SW480 (cell line): Measurements from ENCODE around the gene ANAPC5.
"Not testable (repeated sequence)": the region's sequence is repeated elsewhere in the genome, so short reads cannot be mapped to it uniquely, and the experiment has no call there.

Experiments used
- DNase-seq: peaks from one replicate; pipeline ENCODE4 v3.0.0-alpha.2; 2016; ENCODE audit warnings: low spot score

The ANAPC5 gene

GRCh38 chr12:121365416-121366062, 13.3 kb upstream of the ANAPC5 start:
- DNase-seq: no peak

GRCh38 chr12:121364683-121365121, 12.5 kb upstream of the ANAPC5 start:
- no peak for DNase-seq

DNA sequence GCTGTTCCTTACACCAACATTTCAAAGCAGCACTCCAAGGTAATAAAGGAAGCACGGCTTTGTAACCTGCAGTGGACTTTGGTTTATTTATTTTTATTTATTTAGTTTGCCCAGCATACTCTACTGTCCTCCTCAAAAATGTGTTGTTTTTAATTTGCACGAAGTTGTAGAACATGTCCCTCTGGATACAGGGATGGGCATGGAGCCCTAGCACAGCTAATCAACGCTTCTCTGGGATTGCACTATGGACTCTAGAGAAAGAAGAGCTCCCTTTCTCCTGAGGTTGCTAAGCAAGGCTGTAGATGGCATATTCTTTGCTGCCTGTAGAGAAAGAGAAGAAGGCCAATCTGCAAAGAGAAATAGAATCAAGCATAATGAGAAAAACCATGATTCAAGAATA, 5.9 kb upstream of the ANAPC5 start:
- DNase-seq: no peak

GRCh38 chr12:121357331-121357730, 5.1 kb upstream of the ANAPC5 start:
- DNase-seq: no peak

GRCh38 chr12:121356657-121357056, 4.4 kb upstream of the ANAPC5 start:
- no peak for DNase-seq

DNA sequence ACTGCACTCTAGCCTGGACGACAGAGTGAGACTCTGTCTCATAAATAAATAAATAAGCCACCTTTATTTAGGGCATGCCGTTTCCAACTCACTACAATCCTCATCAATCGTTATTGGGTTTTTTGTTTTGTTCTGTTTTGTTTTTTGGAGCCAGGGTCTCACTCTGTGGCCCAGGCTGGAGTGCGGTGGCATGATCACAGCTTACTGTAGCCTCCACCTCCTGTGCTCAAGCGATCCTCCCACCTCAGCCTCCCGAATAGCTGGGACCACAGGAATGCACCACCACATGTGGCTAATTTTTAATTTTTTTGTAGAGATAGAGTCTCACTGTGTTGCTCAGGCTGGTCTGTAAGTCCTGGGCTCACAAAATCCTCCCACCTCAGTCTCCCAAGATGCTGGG, 3.6 kb upstream of the ANAPC5 start:
- no peak for DNase-seq

- no peak for DNase-seq
Measured at GRCh38 chr12:121352682-121353018, 439 bp upstream of the ANAPC5 start.

DNA sequence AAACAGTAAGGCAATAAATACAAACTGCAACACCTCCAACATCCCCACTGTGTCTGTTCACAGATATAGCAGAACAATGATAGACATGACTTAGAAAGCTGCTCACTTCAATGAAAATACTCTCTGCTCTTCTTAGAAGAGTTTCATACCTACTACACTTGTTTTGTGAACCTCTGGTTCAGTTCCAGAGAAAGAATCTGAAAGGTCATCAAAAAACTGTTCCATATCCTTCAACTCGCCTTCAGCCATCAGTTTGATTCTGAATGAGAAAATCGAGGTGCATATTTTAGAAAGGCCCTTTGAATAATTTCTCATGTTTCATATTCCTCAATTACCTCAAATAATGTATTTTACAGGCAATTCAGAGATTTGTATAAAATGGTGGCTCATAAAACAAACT, 5.5 kb downstream of the ANAPC5 start:
- no peak for DNase-seq

GRCh38 chr12:121345151-121345815, 6.9 kb downstream of the ANAPC5 start:
- no peak for DNase-seq

- no peak for DNase-seq
Measured at GRCh38 chr12:121344506-121344905, 7.7 kb downstream of the ANAPC5 start.

DNA sequence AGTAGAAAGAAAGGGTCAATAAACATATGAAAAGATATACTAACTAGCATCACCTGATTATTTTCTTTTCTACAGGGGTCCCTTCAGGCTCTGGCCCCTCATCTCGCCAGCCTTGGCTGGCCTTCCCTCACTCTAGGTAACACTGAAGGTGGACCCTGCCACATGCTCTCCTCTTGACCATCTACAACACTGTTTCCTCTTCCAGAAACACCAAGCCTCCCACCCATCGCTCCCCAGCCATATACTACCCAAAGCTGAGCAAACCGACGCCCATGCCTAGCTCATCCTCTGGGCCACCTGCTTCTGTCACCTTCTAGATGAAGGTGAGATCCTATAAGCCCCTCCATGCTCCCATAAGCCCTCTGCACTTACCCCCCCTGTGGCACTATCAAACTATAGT, 14.8 kb downstream of the ANAPC5 start:
- no peak for DNase-seq

- peak; percentile 75 for DNase-seq
Measured at GRCh38 chr12:121334513-121335343, 17.5 kb downstream of the ANAPC5 start.

DNA sequence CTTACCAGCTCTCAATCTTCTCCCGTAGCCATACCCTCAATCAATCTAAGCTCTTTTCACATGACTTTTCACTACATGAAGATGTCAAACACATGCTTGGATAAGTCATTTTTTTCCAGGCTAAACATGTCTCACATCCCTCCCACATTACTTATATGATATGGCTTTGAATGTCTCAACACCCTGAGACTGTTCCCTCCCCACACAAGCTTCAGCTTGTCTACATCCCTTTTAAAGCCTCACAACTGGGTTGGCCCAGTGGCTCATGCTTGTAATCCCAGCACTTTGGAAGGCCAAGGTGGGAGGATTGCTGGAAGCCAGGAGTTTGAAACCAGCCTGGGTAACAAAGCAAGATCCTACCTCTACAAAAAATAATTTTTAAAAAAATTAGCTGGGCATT, 18.5 kb downstream of the ANAPC5 start:
- no peak for DNase-seq

GRCh38 chr12:121331248-121331647, 21.0 kb downstream of the ANAPC5 start:
- DNase-seq: no peak

DNA sequence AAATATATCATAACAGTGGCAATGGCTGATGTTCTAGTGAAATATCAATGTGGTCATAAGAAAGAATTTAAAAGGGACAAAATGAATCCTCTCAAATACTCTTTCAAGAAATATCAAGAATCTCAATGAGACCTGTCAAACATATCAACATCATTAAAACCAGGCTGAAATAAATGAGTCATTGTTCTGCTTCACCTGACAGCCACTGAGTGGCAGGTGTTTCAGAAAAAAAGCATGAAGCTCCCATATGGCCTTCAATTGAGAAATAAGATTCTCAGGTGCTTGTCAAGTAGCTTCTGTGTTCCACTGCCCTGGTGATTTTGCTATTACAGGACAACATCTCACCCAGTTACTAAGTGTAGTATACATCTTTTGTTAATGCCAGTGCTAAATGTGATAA, 21.5 kb downstream of the ANAPC5 start:
- no peak for DNase-seq

DNA sequence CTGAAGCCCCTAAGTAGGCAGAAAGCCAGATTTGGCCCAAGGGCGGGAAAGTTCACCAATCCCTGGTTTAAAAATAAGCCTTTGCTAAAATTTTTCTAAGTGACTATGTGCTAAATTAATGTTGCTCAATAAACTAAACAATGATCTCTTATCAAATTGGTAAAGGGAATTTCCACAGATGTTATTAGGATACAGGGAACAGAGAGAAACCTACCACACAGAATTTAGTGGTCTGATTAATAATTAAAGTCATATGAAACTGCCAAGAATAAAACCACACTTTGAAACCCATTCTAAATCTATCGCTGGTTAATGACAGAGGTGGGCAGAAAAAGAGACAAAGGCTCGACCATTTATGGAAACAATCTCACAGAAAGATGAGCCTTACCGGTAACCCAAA, 22.0 kb downstream of the ANAPC5 start:
- DNase-seq: no peak

DNA sequence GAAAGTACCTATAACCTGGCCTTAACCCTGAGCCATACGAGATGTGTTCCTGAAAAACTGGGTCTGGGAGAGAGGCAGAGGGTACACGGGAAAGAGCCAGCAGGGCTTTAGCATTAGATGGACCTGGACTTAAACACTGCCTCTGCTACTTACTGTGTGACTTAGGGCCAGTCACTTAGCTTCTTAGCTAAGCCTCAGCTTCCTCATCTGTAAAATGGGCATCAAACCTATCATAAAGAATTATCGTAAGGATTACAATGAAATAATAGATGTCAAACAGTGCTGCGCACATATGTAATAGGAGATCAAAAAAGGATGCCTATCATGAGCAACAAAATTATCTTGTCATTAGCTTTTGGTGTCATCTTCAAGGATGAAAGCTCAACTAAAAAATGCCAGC, 23.6 kb downstream of the ANAPC5 start:
- no peak for DNase-seq

- DNase-seq: no peak
Measured at GRCh38 chr12:121326996-121327674, 25.1 kb downstream of the ANAPC5 start.

DNA sequence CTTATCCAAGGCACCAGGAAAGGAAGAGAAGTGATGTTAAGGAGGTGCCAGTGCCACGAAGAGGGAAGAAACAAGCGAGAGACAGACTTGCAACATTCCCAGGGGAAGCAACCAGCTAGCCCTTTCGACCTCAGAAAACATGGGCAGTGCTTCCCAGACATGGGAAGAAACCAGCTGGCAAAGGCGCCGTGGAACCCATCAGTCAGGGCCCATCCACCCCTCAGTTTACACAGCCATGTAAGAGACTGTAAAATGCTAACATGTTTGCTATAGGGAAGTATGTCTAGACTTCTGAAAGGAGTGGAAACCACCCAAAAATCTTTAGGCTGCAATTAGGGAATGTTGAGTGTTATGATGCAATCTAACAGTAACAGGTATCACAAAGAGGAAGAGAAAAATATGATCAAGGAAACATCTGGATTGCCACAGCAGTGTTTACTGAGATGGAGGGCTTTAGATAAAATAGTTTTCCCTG, 26.3 kb downstream of the ANAPC5 start:
- no peak for DNase-seq

- no peak for DNase-seq
Measured at GRCh38 chr12:121323908-121324307, 28.3 kb downstream of the ANAPC5 start.

- DNase-seq: no peak
Measured at GRCh38 chr12:121318121-121318520, 34.1 kb downstream of the ANAPC5 start.

DNA sequence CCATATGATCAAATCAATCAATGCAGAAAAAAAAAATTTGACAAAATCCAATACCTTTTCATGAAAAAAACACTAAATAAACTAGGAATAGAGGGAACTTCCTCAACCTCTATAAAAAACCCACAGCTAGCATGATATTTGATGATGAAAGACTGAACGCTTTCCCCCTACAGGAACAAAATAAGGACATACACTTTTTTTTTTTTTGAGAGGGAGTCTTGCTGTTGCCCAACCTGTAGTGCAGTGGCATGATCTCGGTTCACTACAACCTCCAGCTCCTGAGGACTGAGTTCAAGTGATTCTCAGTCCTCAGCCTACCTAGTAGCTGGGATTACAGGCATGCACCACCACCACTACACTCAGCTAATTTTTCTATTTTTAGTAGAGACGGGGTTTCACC, 37.8 kb downstream of the ANAPC5 start:
- no peak for DNase-seq

- DNase-seq: not testable (repeated sequence)
Measured at GRCh38 chr12:121310231-121310630, 42.0 kb downstream of the ANAPC5 start.
